ENCODE data around the gene MOB2. TPM values are rescaled to one million over a fixed set of nuclear protein-coding genes. Genes with fewer than 3 reads are reported as not detected.
"Not testable (repeated sequence)": the region's sequence is repeated elsewhere in the genome, so short reads cannot be mapped to it uniquely, and the experiment has no call there.

MOB2 gene
- total RNA-seq, 4 donors from 2014 or later, result 34.7 to 50.4 (median 40.5) TPM

- Histone ChIP-seq H3K27ac (no peak overlapping the region), H3K27me3 (no peaks in the 10 kb centered on the region), H3K4me1 (no peaks in the 10 kb centered on the region), H3K9me3 (no peaks in the 10 kb centered on the region), H3K36me3 (no peaks in the 10 kb centered on the region), H3K4me3 (no peak overlapping the region)
- TF ChIP-seq CTCF (IDR thresholded peaks at IDR 0.05) (no peak), POLR2A (IDR thresholded peaks at IDR 0.05) (no peak)
- no peak for DNase-seq
These were observed 48.2 kb downstream of the MOB2 start for GRCh38 chr11:1438261-1438966.

GRCh38 chr11:1437500-1437899 is 49.1 kb downstream of the MOB2 start:
- Histone ChIP-seq H3K9me3 (no peaks in the 10 kb centered on the region), H3K36me3 (no peaks in the 10 kb centered on the region), H3K4me3 (no peak overlapping the region), H3K4me1 (no peaks in the 10 kb centered on the region), H3K27me3 (no peaks in the 10 kb centered on the region), H3K27ac (no peak overlapping the region)
- TF ChIP-seq POLR2A (IDR thresholded peaks at IDR 0.05) (no peak), CTCF (IDR thresholded peaks at IDR 0.05) (no peak)
- DNase-seq, result no peak

DNA sequence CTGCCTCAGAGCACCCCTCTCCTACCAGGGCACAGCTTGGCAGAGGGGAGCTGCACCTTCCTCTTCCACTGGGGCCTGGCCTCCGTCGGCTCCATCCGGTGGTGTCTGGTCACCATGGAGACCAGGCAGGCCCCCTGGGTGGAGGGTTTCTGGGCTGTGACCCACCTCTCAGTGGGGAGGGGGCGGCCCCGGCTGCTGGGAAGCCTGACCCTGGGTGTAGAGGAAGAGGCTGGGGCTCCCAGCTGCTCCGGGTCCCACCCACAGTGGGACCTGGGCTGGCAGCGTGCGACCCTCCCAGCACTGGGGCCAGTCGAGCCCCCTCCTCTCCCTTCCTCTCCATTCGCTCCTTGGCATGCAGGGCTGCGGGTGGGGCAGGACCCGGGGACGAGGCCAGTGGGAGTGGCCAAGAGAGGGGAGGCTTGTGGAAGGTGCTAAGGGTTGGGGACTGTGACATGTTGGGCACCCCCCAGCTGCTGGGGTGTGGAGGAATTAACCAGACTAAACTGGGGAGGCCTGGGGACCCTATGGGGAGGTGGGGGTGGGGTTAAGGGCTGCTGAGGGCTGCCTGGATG is 50.0 kb downstream of the MOB2 start:
- TF ChIP-seq POLR2A (IDR thresholded peaks at IDR 0.05) (no peak), CTCF (IDR thresholded peaks at IDR 0.05) (no peak)
- Histone ChIP-seq H3K27me3 (no peaks in the 10 kb centered on the region), H3K27ac (no peak overlapping the region), H3K9me3 (no peaks in the 10 kb centered on the region), H3K4me1 (no peaks in the 10 kb centered on the region), H3K4me3 (no peak overlapping the region), H3K36me3 (no peaks in the 10 kb centered on the region)
- DNase-seq, result no peak

DNA sequence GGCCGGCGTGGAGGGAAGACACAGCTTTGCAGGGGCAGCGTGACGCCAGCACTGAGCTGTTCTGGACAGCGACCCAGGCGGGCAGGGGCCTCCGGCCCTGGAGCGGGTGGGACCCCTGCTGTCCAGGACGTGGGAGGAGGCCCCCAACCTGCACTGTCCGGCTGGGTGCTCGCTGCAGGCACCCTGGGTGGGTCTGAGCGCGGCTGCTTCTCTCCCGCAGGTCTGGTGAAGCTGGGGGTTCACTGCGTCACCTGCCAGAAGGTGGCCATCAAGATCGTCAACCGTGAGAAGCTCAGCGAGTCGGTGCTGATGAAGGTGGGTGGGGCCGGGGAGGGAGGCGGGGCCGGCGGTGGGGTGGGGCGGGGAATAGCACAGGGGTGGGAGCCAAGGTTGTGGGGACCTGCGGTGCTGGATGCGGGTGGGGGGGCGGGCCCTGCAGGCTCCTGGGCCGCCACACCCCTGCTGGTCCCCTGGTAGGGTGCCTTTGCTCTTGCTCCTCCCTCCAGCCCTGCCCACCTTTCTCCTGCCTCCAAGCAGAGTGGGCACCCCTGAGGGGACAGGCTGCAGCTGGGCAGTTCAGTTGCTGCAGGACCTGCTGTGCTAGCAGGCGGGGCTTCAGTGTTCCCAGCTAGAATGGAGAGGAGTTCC is 50.6 kb downstream of the MOB2 start:
- Histone ChIP-seq H3K27me3 (no peaks in the 10 kb centered on the region), H3K27ac (no peak overlapping the region), H3K4me3 (no peak overlapping the region), H3K4me1 (no peaks in the 10 kb centered on the region), H3K9me3 (no peaks in the 10 kb centered on the region), H3K36me3 (no peaks in the 10 kb centered on the region)
- TF ChIP-seq POLR2A (IDR thresholded peaks at IDR 0.05) (no peak), CTCF (IDR thresholded peaks at IDR 0.05) (no peak)
- no peak for DNase-seq

GRCh38 chr11:1435479-1435819 is 51.1 kb downstream of the MOB2 start:
- H3K27me3 ChIP-seq, H3K27ac ChIP-seq, H3K4me3 ChIP-seq, DNase-seq, H3K9me3 ChIP-seq, H3K4me1 ChIP-seq, H3K36me3 ChIP-seq: not testable (repeated sequence)

- DNase-seq, result no peak
- Histone ChIP-seq H3K4me1 (no peaks in the 10 kb centered on the region), H3K27ac (no peak overlapping the region), H3K9me3 (no peaks in the 10 kb centered on the region), H3K36me3 (no peaks in the 10 kb centered on the region), H3K27me3 (no peaks in the 10 kb centered on the region), H3K4me3 (no peak overlapping the region)
- no peak for TF ChIP-seq POLR2A (IDR thresholded peaks at IDR 0.05)
- no peak for TF ChIP-seq CTCF (IDR thresholded peaks at IDR 0.05)
These were observed 52.5 kb downstream of the MOB2 start for GRCh38 chr11:1433977-1434640.

Data from Peyer's patch (tissue), 4 donors.